Measurements from ENCODE around the gene MYH10. TPM values are rescaled to one million over a fixed set of nuclear protein-coding genes. Genes with fewer than 3 reads are reported as not detected.

The MYH10 gene
- total and polyA plus RNA-seq, 9 of the 15 experiments (the other 6 are each of a cell fraction or from before 2014, with no cell fraction given): 16.3 to 95.3 (median 39.7) TPM

GRCh38 chr17:8436844-8437171 lies 193.7 kb downstream of the MYH10 start (continued):
- no peak for TF ChIP-seq FOXM1 (IDR thresholded peaks at IDR 0.05; ENCODE audit: low read depth)
- TF ChIP-seq FOXM1 (CRISPR knock-in tag; IDR thresholded peaks at IDR 0.05; ENCODE audit: low read depth): no peak
- no peak for TF ChIP-seq ZNF212 (CRISPR knock-in tag; IDR thresholded peaks at IDR 0.05)
- TF ChIP-seq ZNF146 (CRISPR knock-in tag; IDR thresholded peaks at IDR 0.05; ENCODE audit: unreplicated experiment): no peak
- no peak for TF ChIP-seq ZNF384 (IDR thresholded peaks at IDR 0.05; ENCODE audit: low read depth, low read length)
- no peak for TF ChIP-seq ZBTB40 (IDR thresholded peaks at IDR 0.05)
- TF ChIP-seq ZBTB40 (CRISPR knock-in tag; IDR thresholded peaks at IDR 0.05): no peak
- TF ChIP-seq ESRRB (CRISPR knock-in tag; IDR thresholded peaks at IDR 0.05; ENCODE audit: borderline replicate concordance): no peak

Data from K562 (cell line).